GM12892 (cell line): ENCODE measurements around the gene UMPS.
"Not testable (repeated sequence)": the region's sequence is repeated elsewhere in the genome, so short reads cannot be mapped to it uniquely, and the experiment has no call there.

Experiments
- DNase-seq: peaks from one replicate; pipeline ENCODE4 v3.0.0; 2011; ENCODE audit not compliant: insufficient read length
- FAIRE-seq: peaks from 2 replicates; lab custom pipeline; 2011; peaks lifted over from hg19 to GRCh38; lab: Jason Lieb, UNC
- POLR2A ChIP-seq: IDR thresholded peaks from 2 replicates; pipeline ENCODE4 v1.6.1; 2011; ENCODE audit warnings: low read depth, low read length, control low read depth
- POLR2AphosphoS5 ChIP-seq: IDR thresholded peaks from 2 replicates; pipeline ENCODE4 v1.6.1; 2011; ENCODE audit warnings: low read depth, low read length, control low read depth
- TAF1 ChIP-seq: IDR thresholded peaks from 2 replicates; pipeline ENCODE4 v1.6.1; 2011; ENCODE audit warnings: low read depth, mild to moderate bottlenecking, control low read depth, low read length, borderline replicate concordance

The UMPS gene

GRCh38 chr3:124696006-124696405 is 34.2 kb upstream of the UMPS start:
- TF ChIP-seq TAF1 (no peak), POLR2A (no peak), POLR2AphosphoS5 (no peak)
- no peak for FAIRE-seq
- DNase-seq: no peak

GRCh38 chr3:124697302-124697701 is 33.0 kb upstream of the UMPS start:
- TF ChIP-seq POLR2AphosphoS5: no peak
- TF ChIP-seq TAF1: no peak
- TF ChIP-seq POLR2A: no peak
- DNase-seq (no peak), FAIRE-seq (no peak)

- FAIRE-seq (no peak), DNase-seq (no peak)
- TF ChIP-seq TAF1 (no peak), POLR2A (no peak), POLR2AphosphoS5 (no peak)
These were observed 32.1 kb upstream of the UMPS start for GRCh38 chr3:124698030-124698770.

GRCh38 chr3:124699051-124699450 is 31.2 kb upstream of the UMPS start:
- DNase-seq: no peak
- no peak for FAIRE-seq
- TF ChIP-seq POLR2AphosphoS5: no peak
- TF ChIP-seq TAF1: no peak
- no peak for TF ChIP-seq POLR2A

GRCh38 chr3:124699686-124700396 is 30.4 kb upstream of the UMPS start:
- no peak for DNase-seq
- no peak for FAIRE-seq
- no peak for TF ChIP-seq POLR2A
- no peak for TF ChIP-seq TAF1
- no peak for TF ChIP-seq POLR2AphosphoS5

- FAIRE-seq (no peak), DNase-seq (no peak)
- no peak for TF ChIP-seq POLR2A
These were observed 29.2 kb upstream of the UMPS start for GRCh38 chr3:124700880-124701684.

GRCh38 chr3:124701687-124702086 is 28.6 kb upstream of the UMPS start:
- TF ChIP-seq TAF1 (no peak), POLR2AphosphoS5 (no peak), POLR2A (no peak)
- FAIRE-seq: no peak

GRCh38 chr3:124702950-124703349 is 27.3 kb upstream of the UMPS start:
- DNase-seq (no peak), FAIRE-seq (no peak)
- no peak for TF ChIP-seq POLR2AphosphoS5

More at GRCh38 chr3:124701687-124702086, 28.6 kb upstream of the UMPS start:
- DNase-seq: no peak

- FAIRE-seq: no peak
- TF ChIP-seq POLR2A (no peak), TAF1 (no peak), POLR2AphosphoS5 (no peak)
- no peak for DNase-seq
These were observed 24.7 kb upstream of the UMPS start for GRCh38 chr3:124705552-124705951.

- FAIRE-seq, DNase-seq: not testable (repeated sequence)
These were observed 23.0 kb upstream of the UMPS start for GRCh38 chr3:124707223-124707622.

- no peak for FAIRE-seq
- TF ChIP-seq POLR2A (no peak), TAF1 (no peak), POLR2AphosphoS5 (no peak)
- DNase-seq: no peak
These were observed 22.6 kb upstream of the UMPS start for GRCh38 chr3:124707656-124708062.
